ENCODE results near the gene GDPGP1.

GDPGP1 gene

DNA sequence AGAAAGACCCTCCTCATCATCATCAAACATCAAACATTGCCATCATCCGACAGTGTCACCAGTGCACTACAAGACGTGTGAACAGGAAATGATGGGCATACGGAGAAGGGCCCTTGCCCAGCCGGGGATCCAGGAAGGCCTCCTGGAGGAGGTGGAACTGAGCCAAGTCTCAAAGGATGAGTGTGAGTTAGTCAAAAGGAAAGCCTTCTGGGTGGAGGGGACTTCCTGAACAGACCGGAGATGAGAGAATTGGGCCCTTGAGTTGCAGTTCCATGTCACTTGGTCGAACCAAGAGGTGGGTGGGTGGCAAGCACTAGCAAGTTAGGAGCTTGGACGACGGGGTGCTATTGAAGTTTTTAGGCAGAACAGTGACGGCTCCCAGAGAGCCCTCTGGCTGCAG lies 24.4 kb upstream of the GDPGP1 start:
- Histone ChIP-seq H3K36me3 (peaks cover 82% of the 10 kb centered on the region), H3K9me3 (ENCODE audit: severe bottlenecking) (no peaks in the 10 kb centered on the region), H3K4me3 (ENCODE audit: low read depth, low read length) (no peak overlapping the region), H3K27me3 (ENCODE audit: insufficient read depth, low read depth, severe bottlenecking) (no peaks in the 10 kb centered on the region), H3K27ac (no peak overlapping the region)
- no peak for TF ChIP-seq CTCF (IDR thresholded peaks at IDR 0.05; ENCODE audit: low read depth, low read length)
- no peak for DNase-seq

GRCh38 chr15:90210593-90210992 lies 23.4 kb upstream of the GDPGP1 start:
- no peak for TF ChIP-seq CTCF (IDR thresholded peaks at IDR 0.05; ENCODE audit: low read depth, low read length)
- peaks cover 82% of the 10 kb centered on the region for H3K36me3 ChIP-seq
- H3K27ac ChIP-seq: no peak overlapping the region
- no peak overlapping the region for H3K4me3 ChIP-seq (ENCODE audit: low read depth, low read length)
- no peaks in the 10 kb centered on the region for H3K27me3 ChIP-seq (ENCODE audit: insufficient read depth, low read depth, severe bottlenecking)
- H3K9me3 ChIP-seq (ENCODE audit: severe bottlenecking): no peaks in the 10 kb centered on the region
- no peak for DNase-seq

GRCh38 chr15:90211009-90211408 lies 23.0 kb upstream of the GDPGP1 start:
- Histone ChIP-seq H3K36me3 (peaks cover 80% of the 10 kb centered on the region), H3K27me3 (ENCODE audit: insufficient read depth, low read depth, severe bottlenecking) (no peaks in the 10 kb centered on the region), H3K4me3 (ENCODE audit: low read depth, low read length) (no peak overlapping the region), H3K9me3 (ENCODE audit: severe bottlenecking) (no peaks in the 10 kb centered on the region), H3K27ac (no peak overlapping the region)
- TF ChIP-seq CTCF (IDR thresholded peaks at IDR 0.05; ENCODE audit: low read depth, low read length): no peak
- DNase-seq: no peak

GRCh38 chr15:90211440-90212143 lies 22.4 kb upstream of the GDPGP1 start:
- H3K27me3 ChIP-seq (ENCODE audit: insufficient read depth, low read depth, severe bottlenecking): no peaks in the 10 kb centered on the region
- H3K36me3 ChIP-seq: peaks cover 79% of the 10 kb centered on the region
- H3K27ac ChIP-seq: no peak overlapping the region; the same call in 1 of the 2 replicates
- TF ChIP-seq CTCF (IDR thresholded peaks at IDR 0.05; ENCODE audit: low read depth, low read length): no peak
- no peak overlapping the region for H3K4me3 ChIP-seq (ENCODE audit: low read depth, low read length)
- no peaks in the 10 kb centered on the region for H3K9me3 ChIP-seq (ENCODE audit: severe bottlenecking)
- DNase-seq: no peak

- Histone ChIP-seq H3K36me3 (peaks cover 78% of the 10 kb centered on the region), H3K27ac (peak overlapping the region; percentile 75), H3K9me3 (ENCODE audit: severe bottlenecking) (no peaks in the 10 kb centered on the region), H3K4me3 (ENCODE audit: low read depth, low read length) (no peak overlapping the region), H3K27me3 (ENCODE audit: insufficient read depth, low read depth, severe bottlenecking) (no peaks in the 10 kb centered on the region)
- TF ChIP-seq CTCF (IDR thresholded peaks at IDR 0.05; ENCODE audit: low read depth, low read length): no peak
- DNase-seq: no peak
Measured at GRCh38 chr15:90212221-90213098, 21.5 kb upstream of the GDPGP1 start.
